Smooth muscle cell of the brain vasculature (primary cell): ENCODE results near the gene AKTIP.

Source experiments
- DNase-seq: peaks from one replicate; pipeline ENCODE4 v3.0.0-alpha.2; 2012; ENCODE audit warnings: low read depth, low spot score

The AKTIP gene

DNA sequence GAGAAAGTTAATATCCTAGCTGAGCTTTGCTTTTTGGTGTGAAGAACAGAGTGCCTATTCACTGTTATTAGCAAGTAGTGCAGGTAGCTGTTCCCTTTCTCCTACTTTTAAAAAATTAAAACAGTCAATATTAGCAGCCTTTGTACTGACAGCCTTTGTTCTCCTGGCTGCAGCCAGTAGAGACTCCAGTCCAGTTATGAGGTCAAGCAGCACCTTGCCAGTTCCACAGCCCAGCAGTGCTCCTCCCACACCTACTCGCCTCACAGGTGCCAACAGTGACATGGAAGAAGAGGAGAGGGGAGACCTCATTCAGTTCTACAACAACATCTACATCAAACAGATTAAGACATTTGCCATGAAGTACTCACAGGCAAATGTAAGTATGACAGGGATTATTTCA is 22.6 kb downstream of the AKTIP start:
- no peak for DNase-seq

DNA sequence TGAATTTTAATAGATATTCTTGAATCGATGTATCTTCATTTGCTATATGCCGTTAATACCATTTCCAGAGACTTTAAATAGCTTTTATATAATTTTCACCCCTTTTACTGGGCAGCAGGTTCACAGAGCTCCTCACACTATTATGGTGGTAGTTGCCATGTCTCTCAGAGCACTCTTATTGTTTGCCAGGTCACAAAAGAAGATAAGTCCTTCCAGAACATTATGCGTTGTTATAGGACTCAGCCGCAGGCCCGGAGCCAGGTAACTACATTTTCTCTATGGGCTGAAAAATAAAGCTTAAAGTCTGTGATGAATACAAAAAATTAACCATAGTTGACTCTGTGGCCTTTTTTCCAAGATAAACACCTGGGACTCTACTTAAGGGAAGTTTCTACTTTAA is 24.0 kb downstream of the AKTIP start:
- no peak for DNase-seq

DNA sequence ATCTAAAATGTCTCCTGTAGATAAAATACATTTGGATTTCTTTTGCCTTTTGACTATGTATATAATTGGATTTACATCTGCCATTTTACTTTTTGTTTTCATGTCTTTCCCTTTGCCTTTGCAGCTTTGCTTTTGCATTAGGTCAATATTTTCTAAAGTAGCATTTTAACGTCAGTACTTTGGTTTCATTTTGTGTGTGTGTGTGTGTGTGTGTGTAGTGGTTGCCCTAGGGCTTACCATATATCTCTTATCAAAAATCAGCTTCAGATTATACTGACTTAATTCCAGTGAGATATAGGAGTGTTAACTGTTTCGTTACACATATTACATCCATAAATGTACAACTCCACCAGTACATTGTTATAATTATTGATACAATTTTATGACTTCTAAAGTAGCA is 26.1 kb downstream of the AKTIP start:
- DNase-seq: no peak

DNA sequence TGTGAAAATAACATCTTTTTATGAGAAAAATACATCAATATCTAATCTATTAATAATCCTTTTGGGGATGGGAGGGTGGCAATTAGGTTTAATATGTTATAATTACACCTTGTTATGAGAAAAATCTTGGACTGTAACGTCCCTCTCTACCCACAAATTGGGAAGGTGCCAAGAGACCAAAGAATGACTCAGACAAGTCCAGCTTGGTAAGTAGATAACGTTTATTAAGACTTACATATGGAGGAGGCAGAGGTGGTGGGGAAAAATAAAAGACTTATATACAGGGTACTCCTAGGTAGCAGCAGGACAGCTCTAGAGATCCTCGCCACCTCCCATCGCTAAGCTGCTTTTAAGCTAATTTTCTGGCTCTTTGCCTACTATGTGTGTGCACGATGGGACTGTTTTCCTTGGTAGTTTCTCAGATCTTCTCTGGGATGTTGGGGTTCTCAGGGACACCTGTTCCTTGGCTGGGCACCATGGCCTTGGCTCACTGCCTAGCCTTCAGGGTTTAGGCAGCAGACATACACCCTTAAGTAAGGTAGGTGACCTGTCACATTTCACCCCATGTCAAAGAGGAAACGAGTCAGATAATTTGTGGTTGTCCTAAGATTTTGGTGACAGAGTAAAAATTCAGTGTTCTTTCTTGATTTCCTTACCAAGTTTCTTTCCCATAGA is 37.3 kb downstream of the AKTIP start:
- DNase-seq: peak; percentile 3

DNA sequence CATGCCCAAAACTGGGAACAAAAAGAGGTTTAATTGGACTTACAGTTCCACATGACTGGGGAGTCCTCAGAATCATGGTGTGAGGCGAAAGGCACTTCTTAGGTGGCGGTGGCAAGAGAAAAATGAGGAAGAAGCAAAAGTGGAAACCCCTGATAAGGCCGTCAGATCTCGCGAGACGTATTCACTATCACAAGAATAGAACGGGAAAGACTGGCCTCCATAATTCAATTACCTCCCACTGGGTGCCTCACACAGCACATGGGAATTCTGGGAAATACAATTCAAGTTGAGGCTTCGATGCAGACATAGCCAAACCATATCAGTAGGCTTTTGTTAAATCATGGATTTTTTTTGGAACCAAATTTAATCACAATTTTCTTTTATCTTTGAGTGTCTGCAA is 44.4 kb downstream of the AKTIP start:
- DNase-seq: no peak

DNA sequence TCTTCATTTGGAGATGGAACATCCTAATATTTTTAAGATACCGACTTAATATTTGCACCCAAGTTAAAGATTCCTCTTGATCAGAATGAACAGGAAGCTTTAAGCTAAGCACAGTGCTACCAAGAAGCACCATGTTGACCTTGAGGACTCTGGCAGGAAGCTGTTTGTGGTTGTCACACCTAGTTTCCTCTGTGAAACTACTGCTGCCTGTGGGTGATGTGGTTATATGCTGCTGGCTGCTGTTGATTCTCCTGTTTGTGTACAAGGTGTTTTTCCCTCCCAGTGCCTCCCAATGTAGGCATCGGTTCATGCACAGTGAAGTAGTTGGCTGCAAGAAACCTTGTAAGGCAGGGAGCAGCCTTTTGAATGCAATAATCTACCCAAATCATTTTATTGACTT is 45.3 kb downstream of the AKTIP start:
- DNase-seq: no peak

DNA sequence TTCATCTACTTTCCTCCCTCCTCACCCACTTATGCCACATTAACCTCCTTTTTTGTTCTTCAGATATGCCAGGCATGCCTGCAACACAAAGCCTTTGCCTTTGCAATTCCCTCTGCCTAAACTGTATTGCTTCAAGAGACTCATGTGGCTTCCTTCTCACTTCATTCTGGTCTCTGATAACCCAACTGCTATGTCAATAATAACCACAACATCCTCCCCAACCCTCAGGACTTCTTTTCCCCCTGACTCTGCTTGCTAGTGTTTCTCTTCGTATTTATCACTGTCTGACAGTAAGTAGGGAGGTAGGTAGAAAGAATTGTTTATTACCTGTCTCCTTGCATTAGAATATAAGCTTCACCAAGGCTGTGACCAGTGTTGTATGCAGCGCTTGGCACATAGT is 46.4 kb downstream of the AKTIP start:
- DNase-seq: no peak

DNA sequence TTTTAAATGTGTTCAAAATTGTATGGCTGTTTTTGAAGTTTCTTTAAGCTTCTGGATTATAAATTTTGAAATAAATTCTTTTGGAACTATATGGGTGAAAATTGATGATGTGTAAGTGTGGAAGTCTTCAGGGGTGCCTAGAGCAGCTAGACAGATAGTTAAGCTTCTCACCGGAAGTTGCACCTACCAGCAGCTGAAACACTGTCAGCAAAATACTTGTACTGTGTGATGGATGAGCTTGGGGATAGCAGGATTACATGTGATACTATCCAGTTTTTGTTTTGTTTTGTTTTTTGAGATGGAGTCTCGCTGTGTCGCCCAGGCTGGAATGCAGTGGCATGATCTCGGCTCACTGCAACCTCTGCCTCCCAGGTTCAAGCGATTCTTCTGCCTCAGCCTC is 49.1 kb downstream of the AKTIP start:
- no peak for DNase-seq

DNA sequence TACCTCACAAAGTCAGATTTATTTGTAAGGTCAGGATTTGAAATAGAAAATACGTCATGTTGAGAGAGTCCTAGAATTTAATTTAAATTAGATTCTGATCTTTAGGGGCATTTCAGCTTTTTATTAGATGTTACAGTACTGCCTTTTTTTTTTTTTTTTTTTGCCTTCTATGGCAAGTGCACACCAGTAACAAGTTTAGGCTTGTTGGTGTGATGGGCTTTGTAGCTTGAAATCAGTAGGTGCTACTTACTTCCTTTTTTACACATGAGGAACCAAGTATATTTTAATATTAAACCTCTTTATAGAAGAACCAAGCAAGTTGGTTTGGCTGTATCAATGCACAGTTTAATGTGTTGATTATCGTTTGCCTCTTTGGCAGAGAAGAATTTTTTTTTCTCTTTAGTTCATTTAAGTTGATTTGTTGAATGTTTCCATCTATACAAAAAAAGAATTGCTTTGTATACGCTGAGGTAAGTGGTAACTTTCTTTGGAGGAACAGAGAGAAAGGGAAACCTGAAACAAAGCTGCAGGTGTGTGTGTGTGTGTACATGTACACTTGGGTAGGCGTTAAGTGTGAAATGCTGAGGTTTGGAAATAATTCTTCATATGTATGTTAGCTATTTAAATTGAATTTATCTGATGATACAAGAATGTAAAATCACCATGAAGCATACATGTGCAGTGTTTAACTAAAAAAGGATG is 53.0 kb downstream of the AKTIP start:
- no peak for DNase-seq

DNA sequence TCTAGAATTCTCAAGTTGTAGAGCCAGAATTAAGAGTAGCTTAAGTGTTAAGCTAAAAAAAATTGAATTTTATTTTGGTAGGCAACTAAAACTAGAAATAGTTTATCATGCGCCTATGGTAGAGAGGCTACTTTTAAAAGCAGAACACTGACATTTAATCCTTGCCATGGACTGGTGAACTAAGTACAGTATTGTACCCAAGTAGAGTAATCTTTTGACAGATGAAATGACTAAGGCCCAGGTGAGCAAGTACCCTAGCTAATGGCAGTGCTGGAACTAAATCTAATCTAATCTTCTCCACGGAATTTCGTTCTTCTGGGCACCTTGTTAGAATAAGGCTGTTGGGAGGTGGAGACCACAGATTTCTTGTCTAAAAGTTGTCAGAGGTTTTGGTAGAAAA is 56.9 kb downstream of the AKTIP start:
- no peak for DNase-seq

DNA sequence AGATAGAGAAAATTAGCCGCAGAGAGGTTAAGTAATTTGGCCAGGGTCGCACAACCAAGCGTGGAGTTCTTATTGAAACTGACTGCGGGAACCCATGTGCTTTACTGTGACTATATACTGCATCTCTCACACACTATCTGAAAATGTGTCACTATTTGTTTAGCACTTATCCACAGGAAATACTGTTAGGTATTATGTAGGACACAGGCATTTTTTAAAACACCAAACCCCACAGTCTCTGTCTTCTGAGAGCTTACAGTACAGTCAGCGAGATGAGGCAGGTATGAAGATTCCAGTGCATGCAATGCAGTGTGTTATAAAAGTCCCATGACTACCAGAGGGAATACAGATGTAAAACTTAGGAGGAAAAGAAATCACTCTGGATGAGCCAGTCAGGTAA is 57.5 kb downstream of the AKTIP start:
- DNase-seq: no peak
